RWPE2 (cell line): ENCODE results near the gene LRRC14B.

Experiments used
- ATAC-seq: fragments of 200-7000 bp; cut with Tn5 transposase; 3 replicates; pipeline ENCODE4 v1.9.1; 2021; ENCODE audit warnings: low read depth
- DNase-seq: peaks from one replicate; pipeline ENCODE4 v3.0.0-alpha.2; 2020; ENCODE audit warnings: low spot score
- H3K27ac ChIP-seq: fragments of 450-650 bp; 2 replicates; pipeline ENCODE4 v1.5.1; 2017; ENCODE audit warnings: mild to moderate bottlenecking; ENCODE audit not compliant: poor library complexity, severe bottlenecking
- H3K27me3 ChIP-seq: fragments of 250-450 bp; sonication (Bioruptor Pico); 2 replicates; pipeline ENCODE4 v1.5.1; 2021; ENCODE audit warnings: mild to moderate bottlenecking, moderate library complexity; ENCODE audit not compliant: insufficient read depth, poor library complexity, severe bottlenecking
- H3K36me3 ChIP-seq: fragments of 250-450 bp; sonication (Bioruptor Pico); 2 replicates; pipeline ENCODE4 v1.5.1; 2020; ENCODE audit warnings: low read depth, mild to moderate bottlenecking, moderate library complexity
- H3K4me1 ChIP-seq: fragments of 250-450 bp; sonication (Bioruptor Pico); 2 replicates; pipeline ENCODE4 v1.5.1; 2021; ENCODE audit warnings: mild to moderate bottlenecking, moderate library complexity; ENCODE audit not compliant: insufficient read depth, poor library complexity, severe bottlenecking
- H3K4me3 ChIP-seq: fragments of 250-450 bp; sonication (Bioruptor Pico); 2 replicates; pipeline ENCODE4 v1.5.1; 2021; ENCODE audit warnings: mild to moderate bottlenecking, moderate library complexity; ENCODE audit not compliant: severe bottlenecking
- H3K9me3 ChIP-seq: fragments of 250-450 bp; sonication (Bioruptor Pico); 2 replicates; pipeline ENCODE4 v1.5.1; 2021; ENCODE audit warnings: mild to moderate bottlenecking, moderate library complexity; ENCODE audit not compliant: severe bottlenecking
- TF ChIP-seq, protein P1 (sequence below): fragments of 450-650 bp; IDR thresholded peaks from one replicate; pipeline ENCODE4 v1.5.1; 2017; ENCODE audit warnings: mild to moderate bottlenecking, moderate library complexity; ENCODE audit not compliant: poor library complexity, severe bottlenecking

Gene LRRC14B

DNA sequence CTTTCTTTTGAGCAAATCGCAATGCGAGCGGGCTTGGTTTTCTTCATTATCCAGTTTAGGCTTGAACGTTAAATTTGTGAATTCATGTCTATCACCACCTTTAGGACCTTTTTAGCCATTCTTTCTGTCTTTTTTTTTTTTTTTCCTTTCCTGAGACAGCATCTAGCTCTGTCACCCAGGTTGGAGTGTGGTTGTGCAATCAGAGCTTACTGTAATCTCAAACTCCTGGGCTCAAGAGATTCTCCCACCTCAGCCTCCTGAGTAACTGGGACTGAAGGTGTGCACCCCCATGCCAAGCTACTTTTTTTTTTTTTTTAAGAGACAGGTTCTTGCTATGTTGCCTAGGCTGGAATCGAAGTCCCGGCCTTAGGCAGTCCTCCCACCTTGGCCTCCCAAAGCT lies 39.2 kb upstream of the LRRC14B start:
- H3K27me3 ChIP-seq, result no peaks in the 10 kb centered on the region
- no peak overlapping the region for H3K4me3 ChIP-seq
- peaks cover 4% of the 10 kb centered on the region for H3K4me1 ChIP-seq
- H3K9me3 ChIP-seq, result peaks cover 12% of the 10 kb centered on the region
- DNase-seq (no peak), ATAC-seq (no peak)
- H3K27ac ChIP-seq, result no peak overlapping the region
- TF ChIP-seq, protein P1, sequence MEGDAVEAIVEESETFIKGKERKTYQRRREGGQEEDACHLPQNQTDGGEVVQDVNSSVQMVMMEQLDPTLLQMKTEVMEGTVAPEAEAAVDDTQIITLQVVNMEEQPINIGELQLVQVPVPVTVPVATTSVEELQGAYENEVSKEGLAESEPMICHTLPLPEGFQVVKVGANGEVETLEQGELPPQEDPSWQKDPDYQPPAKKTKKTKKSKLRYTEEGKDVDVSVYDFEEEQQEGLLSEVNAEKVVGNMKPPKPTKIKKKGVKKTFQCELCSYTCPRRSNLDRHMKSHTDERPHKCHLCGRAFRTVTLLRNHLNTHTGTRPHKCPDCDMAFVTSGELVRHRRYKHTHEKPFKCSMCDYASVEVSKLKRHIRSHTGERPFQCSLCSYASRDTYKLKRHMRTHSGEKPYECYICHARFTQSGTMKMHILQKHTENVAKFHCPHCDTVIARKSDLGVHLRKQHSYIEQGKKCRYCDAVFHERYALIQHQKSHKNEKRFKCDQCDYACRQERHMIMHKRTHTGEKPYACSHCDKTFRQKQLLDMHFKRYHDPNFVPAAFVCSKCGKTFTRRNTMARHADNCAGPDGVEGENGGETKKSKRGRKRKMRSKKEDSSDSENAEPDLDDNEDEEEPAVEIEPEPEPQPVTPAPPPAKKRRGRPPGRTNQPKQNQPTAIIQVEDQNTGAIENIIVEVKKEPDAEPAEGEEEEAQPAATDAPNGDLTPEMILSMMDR, result no peak
- no peaks in the 10 kb centered on the region for H3K36me3 ChIP-seq

DNA sequence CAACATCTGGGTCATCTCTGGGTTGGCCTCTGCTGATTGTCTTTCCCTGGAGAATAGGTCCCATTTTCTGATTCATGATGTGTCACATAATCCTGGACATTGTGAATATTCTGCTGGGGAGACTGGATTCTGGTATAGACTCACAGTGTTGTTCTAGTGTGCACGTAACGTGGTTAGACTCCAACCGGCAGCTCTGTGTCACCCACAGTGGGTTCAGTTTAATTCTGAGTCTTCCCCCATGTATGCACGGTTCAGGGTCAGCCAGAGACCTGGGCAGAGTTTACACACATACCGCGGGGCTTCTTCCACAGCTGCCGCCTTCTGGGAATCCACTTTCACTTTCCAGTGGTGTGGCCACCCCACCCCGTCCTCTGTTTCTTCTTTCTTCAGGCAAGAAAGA lies 38.0 kb upstream of the LRRC14B start:
- Histone ChIP-seq H3K27me3 (no peaks in the 10 kb centered on the region), H3K9me3 (peaks cover 3% of the 10 kb centered on the region), H3K36me3 (no peaks in the 10 kb centered on the region), H3K4me1 (peaks cover 4% of the 10 kb centered on the region), H3K27ac (no peak overlapping the region), H3K4me3 (no peak overlapping the region)
- ATAC-seq (no peak; the same call in 2 of the 3 replicates), DNase-seq (no peak)
- TF ChIP-seq, protein P1, result no peak

DNA sequence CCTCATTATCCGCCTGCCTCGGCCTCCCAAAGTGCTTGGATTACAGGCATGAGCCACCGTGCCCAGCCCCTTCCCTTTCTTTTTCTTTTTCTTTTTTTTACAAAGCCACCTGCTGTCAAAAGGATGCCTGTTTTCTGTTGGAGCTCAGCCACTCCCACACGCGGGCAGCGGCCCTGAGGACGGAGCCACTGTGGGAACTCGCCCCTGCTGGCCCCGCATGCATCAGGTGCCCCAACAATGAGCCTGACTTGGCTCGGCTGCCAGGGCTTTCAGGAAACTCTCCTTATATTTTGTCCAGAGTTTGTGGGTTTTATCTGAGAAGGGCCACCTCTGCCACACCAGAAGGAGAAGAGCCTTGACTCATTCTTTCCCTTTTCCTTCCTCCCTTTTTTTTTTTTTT lies 37.1 kb upstream of the LRRC14B start:
- Histone ChIP-seq H3K36me3 (no peaks in the 10 kb centered on the region), H3K4me1 (peaks cover 4% of the 10 kb centered on the region), H3K27ac (no peak overlapping the region), H3K9me3 (no peaks in the 10 kb centered on the region), H3K4me3 (no peak overlapping the region), H3K27me3 (no peaks in the 10 kb centered on the region)
- ATAC-seq (no peak), DNase-seq (no peak)
- TF ChIP-seq, protein P1, result no peak

DNA sequence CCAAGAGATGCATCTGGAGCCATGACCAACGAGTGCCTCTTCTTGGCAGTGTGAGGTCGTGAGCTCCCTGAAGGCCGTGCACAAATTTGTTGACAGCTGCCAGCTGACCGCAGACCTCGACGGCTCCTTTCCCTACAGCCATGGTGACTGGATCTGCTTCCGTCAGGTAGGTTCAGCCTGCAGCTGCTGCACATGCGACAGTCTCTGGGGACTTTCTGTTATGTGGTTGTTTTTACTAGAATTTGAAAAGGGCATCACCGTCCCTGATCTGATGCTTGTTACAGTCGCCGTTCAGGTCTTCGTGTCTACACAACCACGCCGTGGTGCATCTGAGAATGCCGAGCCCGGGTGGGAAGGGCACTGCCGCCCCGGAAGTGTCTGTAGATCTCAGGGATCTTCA lies 36.5 kb upstream of the LRRC14B start:
- H3K4me3 ChIP-seq, result no peak overlapping the region
- no peak for ATAC-seq
- H3K27me3 ChIP-seq, result peaks cover 1% of the 10 kb centered on the region
- TF ChIP-seq, protein P1, result no peak
- H3K36me3 ChIP-seq, result no peaks in the 10 kb centered on the region
- H3K9me3 ChIP-seq, result no peaks in the 10 kb centered on the region
- no peak for DNase-seq
- peaks cover 4% of the 10 kb centered on the region for H3K4me1 ChIP-seq
- H3K27ac ChIP-seq, result no peak overlapping the region

DNA sequence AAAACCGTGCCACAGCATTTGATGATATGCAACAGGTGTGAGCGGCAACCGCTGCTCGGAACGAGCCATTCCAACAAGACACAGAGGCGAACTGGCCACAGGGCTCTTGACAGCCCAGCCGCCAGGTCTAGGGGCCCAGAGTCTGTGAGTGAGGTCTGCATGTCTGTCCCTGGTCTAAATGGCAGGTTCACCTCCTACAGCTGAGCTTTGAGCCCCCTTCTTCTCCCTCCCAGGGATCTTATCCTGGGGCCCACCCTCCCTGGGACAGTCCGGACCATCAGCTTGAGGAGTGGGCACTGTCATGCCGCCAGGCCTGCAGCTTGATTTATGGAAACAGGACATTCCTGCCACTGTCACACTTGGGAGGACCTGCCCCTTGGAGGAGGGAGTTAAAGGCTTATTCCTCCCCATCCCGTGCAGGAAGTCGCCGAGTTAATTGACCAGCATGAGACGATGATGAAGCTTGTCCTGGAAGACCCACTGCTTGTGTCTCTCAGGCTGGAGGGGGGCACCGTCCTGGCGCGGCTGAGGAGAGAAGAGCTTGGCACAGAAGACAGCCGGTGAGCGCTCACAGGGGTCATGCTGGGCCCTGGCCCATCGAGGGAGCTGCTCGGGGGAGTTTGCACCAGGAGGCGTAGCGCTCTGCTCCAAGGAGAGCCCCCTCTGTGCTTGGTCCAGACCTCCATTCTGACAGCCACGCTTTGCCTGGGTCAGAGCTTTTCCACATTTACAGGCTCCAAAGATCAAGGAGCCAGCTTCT lies 35.5 kb upstream of the LRRC14B start:
- Histone ChIP-seq H3K27me3 (peaks cover 6% of the 10 kb centered on the region), H3K27ac (no peak overlapping the region), H3K36me3 (no peaks in the 10 kb centered on the region), H3K9me3 (no peaks in the 10 kb centered on the region), H3K4me3 (no peak overlapping the region), H3K4me1 (no peaks in the 10 kb centered on the region)
- no peak for ATAC-seq
- no peak for DNase-seq
- TF ChIP-seq, protein P1, result no peak
